ENCODE results near the gene AP2A1.

Gene AP2A1

GRCh38 chr19:49749771-49750170 lies 17.0 kb upstream of the AP2A1 start:
- TF ChIP-seq CTCF (IDR thresholded peaks at IDR 0.05; ENCODE audit: borderline replicate concordance, control extremely low read depth, extremely low read depth, insufficient read depth, missing control alignments): no peak
- no peak for DNase-seq (ENCODE audit: low spot score)
- in situ Hi-C loops (cut with MboI; ENCODE audit: low sequenced_read_pairs, unreplicated experiment): no loop called here

DNA sequence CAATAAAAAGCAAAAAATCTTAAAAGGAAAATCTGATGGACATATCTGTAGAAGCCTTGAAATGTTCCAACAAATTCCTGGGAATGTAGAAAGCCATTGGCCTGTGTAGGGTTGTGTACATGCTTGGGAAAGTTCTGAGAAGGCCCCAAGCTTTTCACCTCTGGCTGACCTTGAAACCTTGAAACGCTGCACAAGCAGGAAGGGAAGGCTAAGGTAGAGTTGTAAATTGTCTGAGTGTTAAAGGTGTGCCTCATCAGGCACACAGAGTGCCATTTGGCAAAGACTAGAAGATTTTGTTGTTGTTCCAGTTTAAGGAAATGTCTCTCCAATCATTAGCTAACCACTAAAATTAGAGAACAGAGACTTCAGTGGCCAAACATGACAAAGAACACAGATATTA lies 14.1 kb upstream of the AP2A1 start:
- in situ Hi-C loops (cut with MboI; ENCODE audit: low sequenced_read_pairs, unreplicated experiment): no loop called here
- TF ChIP-seq CTCF (IDR thresholded peaks at IDR 0.05; ENCODE audit: borderline replicate concordance, control extremely low read depth, extremely low read depth, insufficient read depth, missing control alignments): no peak
- no peak for DNase-seq (ENCODE audit: low spot score)

GRCh38 chr19:49755956-49756355 lies 10.8 kb upstream of the AP2A1 start:
- no peak for TF ChIP-seq CTCF (IDR thresholded peaks at IDR 0.05; ENCODE audit: borderline replicate concordance, control extremely low read depth, extremely low read depth, insufficient read depth, missing control alignments)
- DNase-seq (ENCODE audit: low spot score): no peak
- in situ Hi-C loops (cut with MboI; ENCODE audit: low sequenced_read_pairs, unreplicated experiment): no loop called here

DNA sequence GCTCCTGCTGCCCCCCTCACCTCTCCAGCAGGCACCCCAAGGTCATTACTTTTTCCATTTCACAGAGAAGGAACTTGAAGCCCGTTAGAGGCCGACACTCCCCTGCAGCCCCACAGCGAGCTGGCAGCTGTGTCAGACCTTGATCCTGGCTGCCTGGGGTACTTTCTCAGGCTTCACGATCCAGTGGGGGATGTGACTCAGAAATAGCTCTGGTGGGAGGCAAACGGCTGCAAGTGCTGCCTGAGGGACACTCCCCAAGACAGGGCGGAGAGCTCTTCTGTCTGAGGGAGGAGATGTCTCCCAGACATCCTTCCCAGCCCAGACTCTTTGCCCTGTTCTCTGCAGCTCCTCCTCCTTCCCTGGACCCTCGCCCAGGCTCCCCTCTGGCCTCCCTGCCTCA lies 8.5 kb upstream of the AP2A1 start:
- in situ Hi-C loops (cut with MboI; ENCODE audit: low sequenced_read_pairs, unreplicated experiment): no loop called here
- no peak for DNase-seq (ENCODE audit: low spot score)
- no peak for TF ChIP-seq CTCF (IDR thresholded peaks at IDR 0.05; ENCODE audit: borderline replicate concordance, control extremely low read depth, extremely low read depth, insufficient read depth, missing control alignments)

DNA sequence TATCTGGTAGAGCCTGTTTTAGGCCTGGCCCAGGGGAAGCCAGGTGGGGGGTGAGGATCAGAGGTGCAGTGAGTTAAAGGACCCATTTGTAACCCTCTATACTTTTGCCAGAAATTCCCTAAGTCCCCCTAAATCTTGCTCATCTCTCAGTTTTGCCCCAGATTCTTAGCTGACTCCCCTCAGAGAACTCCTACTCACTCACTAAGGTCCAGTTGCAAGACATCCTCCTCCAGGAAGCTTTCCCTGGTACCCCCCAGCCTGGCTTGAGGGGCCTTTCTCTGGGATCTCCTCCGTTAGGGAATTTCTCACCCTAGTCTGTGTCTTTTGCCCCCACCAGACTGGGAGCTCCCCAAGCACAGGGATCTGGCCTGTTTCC lies 5.6 kb upstream of the AP2A1 start:
- TF ChIP-seq CTCF (IDR thresholded peaks at IDR 0.05; ENCODE audit: borderline replicate concordance, control extremely low read depth, extremely low read depth, insufficient read depth, missing control alignments): no peak
- in situ Hi-C loops (cut with MboI; ENCODE audit: low sequenced_read_pairs, unreplicated experiment): no loop called here
- DNase-seq (ENCODE audit: low spot score): no peak

- in situ Hi-C loops (cut with MboI; ENCODE audit: low sequenced_read_pairs, unreplicated experiment): no loop called here
- no peak for TF ChIP-seq CTCF (IDR thresholded peaks at IDR 0.05; ENCODE audit: borderline replicate concordance, control extremely low read depth, extremely low read depth, insufficient read depth, missing control alignments)
- no peak for DNase-seq (ENCODE audit: low spot score)
Measured at GRCh38 chr19:49761625-49762311, 5.0 kb upstream of the AP2A1 start.
